TTC549 (cell line): ENCODE results near the gene SERTAD1.

Source experiments
- FAIRE-seq: peaks from 2 replicates; lab custom pipeline; 2012; peaks lifted over from hg19 to GRCh38; lab: Jason Lieb, UNC

SERTAD1 gene

DNA sequence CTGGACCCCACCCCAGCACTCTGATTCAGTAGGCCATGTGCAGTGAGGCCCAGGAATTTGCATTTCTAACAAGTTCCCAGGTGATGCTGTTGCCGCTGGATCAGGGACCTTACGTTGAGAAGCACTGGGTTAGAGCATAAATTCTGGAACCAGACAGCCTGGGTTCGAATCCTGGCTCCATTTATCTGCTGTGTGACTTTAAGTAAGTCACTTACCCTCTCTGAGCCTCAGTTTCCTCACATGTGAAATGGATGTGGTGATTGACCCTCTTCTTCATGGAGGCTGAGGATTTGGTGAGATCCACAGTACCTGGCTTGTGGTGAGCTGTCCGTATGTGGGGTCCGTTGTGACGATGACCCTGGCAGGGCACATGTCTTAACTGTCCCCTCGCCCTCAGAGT is 51.7 kb downstream of the SERTAD1 start:
- no peak for FAIRE-seq

DNA sequence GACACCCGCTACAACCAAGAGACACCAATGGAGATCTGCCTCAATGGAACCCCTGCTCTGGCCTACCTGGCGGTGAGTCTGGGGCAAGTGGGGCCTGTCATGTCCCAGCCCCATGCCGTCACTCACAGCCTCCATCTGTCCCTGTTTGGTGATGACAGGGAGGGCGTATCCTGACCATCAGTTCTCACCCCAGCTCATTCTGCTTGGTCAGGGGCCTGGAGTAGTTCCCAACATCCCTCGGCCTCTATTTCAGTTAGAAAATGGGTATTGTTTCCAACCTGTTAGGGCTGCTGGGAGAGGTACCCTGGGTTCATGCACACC is 54.0 kb downstream of the SERTAD1 start:
- no peak for FAIRE-seq
